GM18907 (cell line): Measurements from ENCODE around the gene RAD51B.
"Not testable (repeated sequence)": the region's sequence is repeated elsewhere in the genome, so short reads cannot be mapped to it uniquely, and the experiment has no call there.

Experiments used
- ATAC-seq: cut with Tn5 transposase; IDR thresholded peaks from one replicate; pipeline ENCODE4 v1.9.1; 2021; ENCODE audit warnings: mild to moderate bottlenecking, moderate library complexity; ENCODE audit not compliant: unreplicated experiment

Gene RAD51B

GRCh38 chr14:68285421-68286179 lies 466.0 kb downstream of the RAD51B start:
- peak; percentile 38 for ATAC-seq

- no peak for ATAC-seq
Measured at GRCh38 chr14:68286667-68287066, 467.1 kb downstream of the RAD51B start.

DNA sequence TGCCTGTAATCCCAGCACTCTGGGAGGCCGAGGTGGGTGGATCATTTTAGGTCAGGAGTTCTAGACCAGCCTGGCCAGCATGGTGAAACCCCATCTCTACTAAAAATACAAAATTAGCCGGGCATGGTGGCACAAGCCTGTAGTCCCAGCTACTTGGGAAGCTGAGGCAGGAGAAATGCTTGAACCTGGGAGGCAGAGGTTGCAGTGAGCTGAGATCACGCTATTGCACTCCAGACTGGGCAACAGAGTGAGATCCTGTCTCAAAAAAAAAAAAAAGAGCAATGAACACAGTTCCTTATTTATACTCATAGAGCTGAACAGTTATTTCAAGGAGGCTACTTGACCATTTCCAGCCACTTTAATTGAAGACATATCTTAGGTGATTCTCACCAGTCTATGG lies 469.9 kb downstream of the RAD51B start:
- ATAC-seq: not testable (repeated sequence)

DNA sequence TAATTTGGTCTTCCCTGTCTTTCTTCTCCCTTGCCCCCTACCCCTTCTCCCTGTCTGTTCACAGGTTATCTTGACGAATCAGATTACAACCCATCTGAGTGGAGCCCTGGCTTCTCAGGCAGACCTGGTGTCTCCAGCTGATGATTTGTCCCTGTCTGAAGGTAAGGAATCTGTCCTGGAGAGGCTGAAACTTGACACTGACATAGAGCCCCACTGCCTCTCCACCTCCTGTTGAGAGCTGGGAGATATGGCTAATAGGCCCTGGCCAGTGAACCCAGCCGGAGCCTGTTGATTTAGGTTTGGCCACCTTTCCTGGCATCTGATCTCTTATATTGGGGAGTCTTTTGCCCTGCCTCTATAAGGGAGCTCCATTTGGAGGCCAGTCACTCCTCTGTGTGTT lies 472.2 kb downstream of the RAD51B start:
- no peak for ATAC-seq

- no peak for ATAC-seq
Measured at GRCh38 chr14:68292441-68293215, 473.0 kb downstream of the RAD51B start.

DNA sequence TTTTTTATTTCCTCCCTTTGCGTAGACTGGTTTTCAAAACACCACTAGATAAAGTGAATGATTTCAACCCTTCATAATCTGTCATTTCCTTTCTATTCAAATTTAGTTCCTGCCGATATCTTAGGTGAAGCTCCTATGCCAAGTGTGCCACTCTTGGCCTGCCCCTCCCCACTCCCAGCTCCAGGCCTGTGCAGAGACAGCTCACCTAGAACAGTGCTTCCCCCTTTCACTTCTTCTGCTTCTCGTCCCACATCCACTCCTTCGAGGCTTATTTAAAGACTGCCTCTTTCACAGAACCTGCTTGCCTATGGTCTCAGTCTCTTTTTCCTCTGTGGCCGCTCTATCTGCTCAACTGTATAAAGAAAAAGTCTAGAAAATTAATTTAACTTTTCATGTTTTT lies 473.8 kb downstream of the RAD51B start:
- no peak for ATAC-seq

- ATAC-seq: no peak
Measured at GRCh38 chr14:68295316-68295816, 475.8 kb downstream of the RAD51B start.

DNA sequence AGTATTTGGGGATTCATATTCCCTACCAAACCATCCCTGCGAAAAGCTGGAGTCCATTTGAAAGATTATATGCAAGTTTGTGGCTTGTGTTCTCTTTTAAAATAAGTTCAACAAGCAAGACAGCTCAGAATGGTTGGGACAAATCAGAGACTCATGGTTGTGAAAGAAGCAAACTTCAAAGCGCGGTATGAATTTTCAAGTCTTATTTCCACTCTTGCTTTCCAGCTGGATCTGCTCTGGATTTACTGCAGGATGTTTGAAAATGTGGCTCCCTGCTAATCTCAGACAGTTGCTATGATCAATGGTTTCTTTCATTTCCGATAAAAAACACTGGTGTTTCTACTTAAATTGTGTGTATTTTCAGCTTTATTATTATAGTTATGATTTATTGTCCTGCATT lies 477.5 kb downstream of the RAD51B start:
- ATAC-seq: no peak

GRCh38 chr14:68297876-68298468 lies 478.4 kb downstream of the RAD51B start:
- ATAC-seq: no peak

GRCh38 chr14:68300608-68301007 lies 481.0 kb downstream of the RAD51B start:
- ATAC-seq: no peak

DNA sequence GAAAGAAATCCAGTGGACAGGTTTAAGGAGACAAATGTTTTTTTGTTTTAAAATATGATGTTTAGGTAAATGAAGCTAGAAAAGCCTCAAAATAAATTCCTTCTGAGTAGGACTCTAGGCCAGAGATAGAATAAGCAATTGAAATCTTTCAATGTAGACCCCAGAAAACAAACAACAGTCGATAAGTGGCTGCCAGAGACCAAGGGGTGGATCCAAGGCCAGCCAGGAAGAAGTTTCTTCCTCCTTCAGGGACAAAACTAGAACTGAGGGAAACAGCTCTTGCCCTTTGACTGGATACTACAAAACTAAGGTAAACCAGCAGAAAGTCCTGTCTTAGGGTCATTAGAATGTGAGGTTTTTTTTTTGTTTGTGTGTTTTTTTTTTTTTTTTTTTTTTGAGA lies 481.6 kb downstream of the RAD51B start:
- ATAC-seq: no peak

DNA sequence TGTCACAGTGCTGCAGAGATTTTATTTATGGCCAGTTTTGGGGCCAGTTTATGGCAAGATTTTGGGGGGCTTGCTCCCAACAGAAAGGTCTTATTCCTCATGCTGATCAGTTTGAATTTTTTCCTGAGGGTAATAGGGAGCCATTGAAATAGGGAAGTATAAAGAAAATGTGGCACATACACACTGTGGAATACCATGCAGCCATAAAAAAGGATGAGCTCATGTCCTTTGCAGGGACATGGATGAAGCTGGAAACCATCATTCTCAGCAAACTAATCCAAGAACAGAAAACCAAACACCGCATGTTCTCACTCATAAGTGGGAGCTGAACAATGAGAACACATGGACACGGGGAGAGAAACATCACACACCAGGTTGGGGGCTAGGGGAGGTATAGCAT lies 483.4 kb downstream of the RAD51B start:
- ATAC-seq: not testable (repeated sequence)

DNA sequence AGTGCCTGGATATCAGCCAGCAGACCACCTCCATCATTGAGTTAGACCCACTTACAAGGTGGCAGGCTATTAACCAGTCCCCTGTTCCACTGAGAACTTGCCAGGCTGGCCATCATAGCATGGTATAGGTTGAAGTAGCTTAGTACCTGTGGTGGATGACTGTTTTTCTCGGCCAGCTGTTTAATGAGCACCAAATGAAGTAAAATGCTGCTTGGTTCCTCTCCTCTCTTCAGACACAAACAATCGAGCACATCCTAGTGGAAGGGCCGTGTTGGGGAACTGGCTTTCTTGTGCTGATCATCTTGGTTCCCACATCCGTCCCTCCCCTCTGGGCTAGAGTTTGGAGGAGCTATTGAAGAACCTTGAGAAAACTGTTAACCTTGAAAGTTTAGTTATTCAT lies 486.2 kb downstream of the RAD51B start:
- ATAC-seq: peak; percentile 29

DNA sequence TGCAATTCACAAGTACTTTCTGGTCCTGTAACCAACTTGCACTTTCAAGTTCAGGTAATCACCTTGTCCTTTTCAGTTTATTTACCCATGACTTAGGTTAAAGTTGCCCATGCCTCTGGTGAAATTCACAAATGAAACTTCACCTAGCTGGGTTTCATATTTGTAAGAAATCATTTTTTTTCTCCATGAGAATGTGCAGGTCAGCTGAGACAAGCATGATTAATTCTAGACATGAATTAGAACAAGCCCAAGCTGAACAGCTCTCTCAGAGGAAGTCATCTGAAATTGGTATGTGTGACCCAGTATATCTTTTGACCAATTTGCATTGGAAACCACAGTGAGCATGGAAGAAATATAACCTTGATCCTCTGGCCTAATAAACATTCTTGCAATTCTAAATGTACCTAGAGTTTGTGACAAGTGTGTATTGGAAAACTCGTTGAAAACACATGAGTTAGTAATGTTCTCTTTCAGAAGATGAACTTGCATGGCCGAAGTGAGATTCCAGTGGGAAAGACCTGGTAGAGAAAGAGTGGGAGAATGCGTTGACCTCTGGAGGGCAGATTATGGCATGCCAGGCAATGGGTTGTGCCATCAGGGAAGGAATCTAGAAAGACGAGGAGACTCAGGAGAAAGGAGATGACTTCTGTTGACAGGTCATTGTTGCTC lies 486.8 kb downstream of the RAD51B start:
- ATAC-seq: peak; percentile 76

- ATAC-seq: peak; percentile 16
Measured at GRCh38 chr14:68306934-68307789, 487.6 kb downstream of the RAD51B start.

DNA sequence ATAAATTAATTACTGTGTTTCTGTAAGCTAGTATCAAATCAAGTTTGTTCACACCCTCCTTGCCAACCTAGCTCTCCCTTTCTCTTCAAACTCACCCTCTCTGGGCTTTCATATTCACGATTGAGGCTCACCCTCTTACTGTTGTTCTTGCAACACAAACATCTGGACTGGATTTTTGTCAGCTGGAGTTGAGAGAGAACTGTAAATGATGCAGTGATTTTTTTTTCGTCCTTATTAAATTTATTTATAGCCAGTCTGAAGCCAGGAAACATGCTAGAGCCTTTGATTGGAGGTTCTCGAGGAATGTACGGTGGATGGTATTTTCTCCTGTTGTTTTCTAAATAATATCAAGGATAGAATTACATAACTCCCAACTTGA lies 488.2 kb downstream of the RAD51B start:
- ATAC-seq: no peak

DNA sequence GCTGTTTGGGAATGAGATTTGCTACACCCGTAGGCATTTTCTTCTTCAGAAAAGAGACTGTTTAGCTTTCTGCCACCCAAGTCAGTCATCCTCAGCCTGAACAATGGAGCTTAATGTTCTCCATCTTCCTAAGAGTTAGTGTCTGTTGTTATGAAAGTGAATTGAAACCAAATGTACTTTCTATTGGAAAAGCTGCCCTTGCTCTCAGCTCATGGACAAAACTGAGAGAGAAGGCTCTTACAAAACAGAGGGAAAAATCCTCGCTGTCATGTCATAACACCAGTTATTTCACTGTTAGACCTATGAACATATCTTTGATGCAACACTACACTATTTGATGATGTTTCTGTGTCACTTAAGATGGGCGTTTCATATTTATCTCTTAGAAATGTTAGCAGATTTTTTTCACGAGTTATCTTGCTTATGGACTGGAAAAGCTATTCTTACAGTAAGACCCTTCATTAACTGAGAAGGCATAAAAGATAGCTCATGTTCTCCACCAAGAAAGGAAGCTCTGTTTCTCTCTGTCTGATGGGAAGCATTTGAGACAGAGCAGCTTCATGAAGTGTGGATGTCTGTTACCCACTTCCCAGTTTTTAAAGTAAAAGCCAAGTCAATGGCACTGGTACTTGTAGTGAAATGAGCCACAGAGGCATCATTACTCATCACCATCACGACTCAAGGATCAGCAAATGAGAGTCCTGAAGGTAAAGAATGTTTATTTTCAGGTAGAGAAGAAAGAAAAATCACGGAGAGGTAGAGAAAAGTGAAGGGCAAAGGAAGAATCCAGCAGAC lies 489.3 kb downstream of the RAD51B start:
- ATAC-seq: no peak

DNA sequence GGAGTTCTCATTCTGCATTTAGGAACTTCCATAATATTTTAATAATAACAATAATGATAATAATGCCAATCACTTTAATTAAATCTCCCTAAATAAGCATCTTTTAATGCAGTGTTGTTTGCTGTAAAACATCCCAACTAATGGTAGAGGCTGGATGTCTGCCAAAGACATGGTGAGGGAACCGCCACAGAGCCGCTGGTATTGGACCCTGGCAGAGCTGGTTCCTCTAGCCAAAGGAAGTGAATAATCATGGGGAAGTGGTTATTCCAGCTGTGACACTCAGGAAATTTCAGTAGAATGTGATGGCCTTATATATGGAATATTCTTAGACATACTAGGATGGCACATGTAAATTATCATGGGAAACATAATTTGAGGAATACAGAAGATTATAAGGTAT lies 490.0 kb downstream of the RAD51B start:
- no peak for ATAC-seq

GRCh38 chr14:68312300-68312699 lies 492.7 kb downstream of the RAD51B start:
- ATAC-seq: no peak
